Upper lobe of left lung (tissue), 6 donors: ENCODE measurements around the gene CDR2L. TPM values are rescaled to one million over a fixed set of nuclear protein-coding genes. Genes with fewer than 3 reads are reported as not detected.

Experiments
- ATAC-seq, 2 donors: fragments of 200-7000 bp; cut with Tn5 transposase; one replicate each; pipeline ENCODE4 v1.9.1; 2022; ENCODE audit warnings: mild to moderate bottlenecking in 2 of 2, moderate library complexity in 2 of 2; ENCODE audit not compliant: low FRiP score in 2 of 2
- DNase-seq, 2 donors: peaks; one replicate each; pipeline ENCODE4 v3.0.0-alpha.2; 2019 to 2020
- H3K27ac ChIP-seq, 4 donors: fragments of 200-600 bp; sonication (generic); one replicate each; pipeline ENCODE4 v1.5.1; 2016 to 2019
- H3K27me3 ChIP-seq, 4 donors: fragments of 200-600 bp; sonication (generic); one replicate each; pipeline ENCODE4 v1.5.1; 2017 to 2019
- H3K36me3 ChIP-seq, 4 donors: fragments of 200-600 bp; sonication (generic); one replicate each; pipeline ENCODE4 v1.5.1; 2016 to 2019
- H3K4me1 ChIP-seq, 4 donors: fragments of 200-600 bp; sonication (generic); one replicate each; pipeline ENCODE4 v1.5.1; 2018 to 2019
- H3K4me3 ChIP-seq, 4 donors: fragments of 200-600 bp; sonication (generic); one replicate each; pipeline ENCODE4 v1.5.1; 2017 to 2019; ENCODE audit warnings: mild to moderate bottlenecking in 2 of 4, moderate library complexity in 1 of 4
- H3K9me3 ChIP-seq, 4 donors: fragments of 200-600 bp; sonication (generic); one replicate each; pipeline ENCODE4 v1.5.1; 2018 to 2019
- EP300 ChIP-seq, 4 donors: sonication (generic); formaldehyde crosslinking; IDR thresholded peaks; one replicate each; pipeline ENCODE4 v1.5.1; 2017; ENCODE audit warnings: antibody characterized with exemption in 4 of 4, control low read depth in 2 of 4
- POLR2A ChIP-seq, 4 donors: fragments of 450-650 bp; IDR thresholded peaks; one replicate each; pipeline ENCODE4 v1.5.1; 2016 to 2017; ENCODE audit warnings: antibody characterized with exemption in 4 of 4, mild to moderate bottlenecking in 2 of 4
- POLR2AphosphoS5 ChIP-seq, 2 donors: sonication (generic); formaldehyde crosslinking; IDR thresholded peaks; one replicate each; pipeline ENCODE4 v1.5.1; 2017; ENCODE audit warnings: antibody characterized with exemption in 2 of 2
- WGBS, 2 donors: methylation state at CpG; one replicate each; pipeline ENCODE4 v1.1.5; 2017 to 2018; 5-methylcytosine and 5-hydroxymethylcytosine counted together
- total RNA-seq, 6 donors: library from RNA; depleted of rRNA in 4 of 6; stranded (reverse); fragments of >200 nt in 4 of 6; gene quantifications; one replicate each; pipeline versions ENCODE4 v1.1.0 to v1.2.1, GENCODE V29; 2016 to 2021
- TF ChIP-seq, protein P1 (sequence below), 6 experiments: fragments of 450-650 bp in 4 of 6; fragments of 200-600 bp in 2 of 6; sonication (generic) in 2 of 6; IDR thresholded peaks; one replicate each; pipeline ENCODE4 v1.5.1; 2016 to 2019; ENCODE audit warnings: antibody characterized with exemption in 6 of 6
- donor health status: DM: no; HTN: no; CAD: no; lungs with moderate emphysema.
- donor health status: DM: no; HTN: yes; CAD: no; lungs with severe emphysema.

Gene CDR2L
- total RNA-seq, 6 donors from 2014 or later: 15.6 to 48.8 (median 24.7) TPM

GRCh38 chr17:74986206-74986576 lies 1.2 kb upstream of the CDR2L start:
- WGBS, 2 donors: 93 to 96% methylated on average over 3 of the region's 3 CpGs
- Histone ChIP-seq H3K4me1 (peaks cover 28 to 49% (median 42%) of the 10 kb centered on the region in 4 donors), H3K27ac (no peak overlapping the region), H3K27me3 (peaks cover 0 to 4% (median 2%) of the 10 kb centered on the region in 4 donors), H3K4me3 (no peak overlapping the region), H3K9me3 (no peaks in the 10 kb centered on the region), H3K36me3 (no peaks in the 10 kb centered on the region)
- TF ChIP-seq, protein P1, sequence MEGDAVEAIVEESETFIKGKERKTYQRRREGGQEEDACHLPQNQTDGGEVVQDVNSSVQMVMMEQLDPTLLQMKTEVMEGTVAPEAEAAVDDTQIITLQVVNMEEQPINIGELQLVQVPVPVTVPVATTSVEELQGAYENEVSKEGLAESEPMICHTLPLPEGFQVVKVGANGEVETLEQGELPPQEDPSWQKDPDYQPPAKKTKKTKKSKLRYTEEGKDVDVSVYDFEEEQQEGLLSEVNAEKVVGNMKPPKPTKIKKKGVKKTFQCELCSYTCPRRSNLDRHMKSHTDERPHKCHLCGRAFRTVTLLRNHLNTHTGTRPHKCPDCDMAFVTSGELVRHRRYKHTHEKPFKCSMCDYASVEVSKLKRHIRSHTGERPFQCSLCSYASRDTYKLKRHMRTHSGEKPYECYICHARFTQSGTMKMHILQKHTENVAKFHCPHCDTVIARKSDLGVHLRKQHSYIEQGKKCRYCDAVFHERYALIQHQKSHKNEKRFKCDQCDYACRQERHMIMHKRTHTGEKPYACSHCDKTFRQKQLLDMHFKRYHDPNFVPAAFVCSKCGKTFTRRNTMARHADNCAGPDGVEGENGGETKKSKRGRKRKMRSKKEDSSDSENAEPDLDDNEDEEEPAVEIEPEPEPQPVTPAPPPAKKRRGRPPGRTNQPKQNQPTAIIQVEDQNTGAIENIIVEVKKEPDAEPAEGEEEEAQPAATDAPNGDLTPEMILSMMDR (IDR thresholded peaks at IDR 0.05): no peak
- no peak for TF ChIP-seq EP300 (IDR thresholded peaks at IDR 0.05)
- no peak for TF ChIP-seq POLR2A (IDR thresholded peaks at IDR 0.05)
- TF ChIP-seq POLR2AphosphoS5 (IDR thresholded peaks at IDR 0.05): no peak
- ATAC-seq (no peak), DNase-seq (no peak)

DNA sequence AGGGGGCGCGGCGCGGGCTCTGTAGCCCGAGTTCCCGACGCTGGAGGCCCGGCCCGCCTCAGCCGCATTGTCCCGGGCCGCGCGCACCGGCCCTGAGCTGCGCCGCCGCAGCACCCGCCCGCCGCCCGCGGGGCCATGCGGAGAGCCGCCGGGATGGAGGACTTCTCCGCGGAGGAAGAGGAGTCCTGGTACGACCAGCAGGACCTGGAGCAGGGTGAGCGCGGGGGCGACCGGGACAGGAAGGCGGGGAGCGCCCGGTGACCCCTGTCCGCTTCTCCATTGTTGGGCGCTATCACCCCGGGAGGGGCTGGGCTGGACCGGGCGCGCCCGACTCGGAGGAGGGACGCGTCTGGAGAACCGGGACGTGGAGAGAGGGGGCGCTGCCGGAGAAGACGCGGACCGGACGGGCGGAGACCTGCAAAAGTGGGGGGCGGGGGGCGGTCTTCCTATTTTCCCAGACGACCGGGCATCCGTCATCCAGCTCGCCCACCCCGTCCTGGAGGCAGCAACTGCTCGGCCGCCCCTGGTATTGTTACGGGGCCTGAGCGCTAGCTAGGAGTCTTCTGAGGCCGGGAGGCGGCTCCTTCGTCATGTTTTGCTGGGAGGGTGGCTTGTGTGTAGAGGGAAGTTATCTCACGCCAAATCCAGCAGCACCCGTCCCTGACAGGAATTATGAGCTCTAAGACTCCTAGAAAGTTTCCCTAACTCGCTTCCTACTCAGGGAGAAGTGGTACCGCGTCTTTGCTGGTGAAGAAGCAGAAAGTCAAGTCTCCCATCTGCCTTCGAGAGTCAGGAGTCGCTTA lies 678 bp downstream of the CDR2L start:
- Histone ChIP-seq H3K9me3 (no peaks in the 10 kb centered on the region), H3K4me1 (peaks cover 23 to 39% (median 38%) of the 10 kb centered on the region in 4 donors), H3K27me3 (no peaks in the 10 kb centered on the region), H3K27ac (peak overlapping the region; percentile 90 to 98 (median 94)), H3K4me3 (peak overlapping the region; percentile 53 to 97 (median 88)), H3K36me3 (no peaks in the 10 kb centered on the region)
- peak; percentile 85 to 92 for DNase-seq
- 0% methylated on average over 3 to 18 of the region's 76 CpGs for WGBS, 2 donors
- peak; percentile 76 to 88 for ATAC-seq
- TF ChIP-seq, protein P1 (IDR thresholded peaks at IDR 0.05): peak in 4 of 6 experiments; percentile 33 to 62 (median 46)
- TF ChIP-seq POLR2A (IDR thresholded peaks at IDR 0.05): peak in 2 of 4 donors; percentile 29 to 42
- TF ChIP-seq POLR2AphosphoS5 (IDR thresholded peaks at IDR 0.05): peak; percentile 67 to 75
- no peak for TF ChIP-seq EP300 (IDR thresholded peaks at IDR 0.05)

DNA sequence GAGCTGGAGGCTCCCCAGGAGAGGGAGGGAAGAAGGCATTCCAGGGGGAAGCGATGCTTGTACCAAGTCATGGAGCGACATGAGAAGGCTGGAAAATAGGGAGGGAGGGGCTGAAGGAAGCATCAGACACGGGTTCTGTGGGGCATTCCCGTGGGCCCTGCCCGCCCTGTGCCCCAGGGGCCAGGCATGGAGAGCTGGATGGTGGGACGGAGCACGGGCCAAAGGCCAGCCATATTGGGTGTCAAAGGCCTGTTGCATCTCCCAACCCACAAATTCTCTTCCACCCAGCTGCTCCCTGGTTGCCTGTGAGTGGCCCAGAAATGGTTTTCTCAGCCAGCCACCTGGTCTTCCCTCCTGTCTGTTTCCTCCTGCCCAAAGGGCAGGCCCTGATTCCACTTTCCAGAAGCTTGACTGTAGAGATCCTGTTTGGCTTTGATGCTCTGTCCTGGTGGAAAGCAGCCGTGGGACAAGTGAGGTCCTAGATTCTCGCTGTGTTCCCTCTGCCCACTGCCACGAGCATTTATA lies 3.2 kb downstream of the CDR2L start:
- H3K36me3 ChIP-seq: no peaks in the 10 kb centered on the region
- TF ChIP-seq POLR2A (IDR thresholded peaks at IDR 0.05) (no peak), EP300 (IDR thresholded peaks at IDR 0.05) (no peak), POLR2AphosphoS5 (IDR thresholded peaks at IDR 0.05) (no peak)
- TF ChIP-seq, protein P1 (IDR thresholded peaks at IDR 0.05): no peak
- WGBS, 2 donors: 85 to 91% methylated on average over 8 to 10 of the region's 10 CpGs
- no peak overlapping the region for H3K4me3 ChIP-seq
- H3K4me1 ChIP-seq: peaks cover 23 to 44% (median 42%) of the 10 kb centered on the region in 4 donors
- H3K9me3 ChIP-seq: no peaks in the 10 kb centered on the region
- H3K27me3 ChIP-seq: no peaks in the 10 kb centered on the region
- no peak for DNase-seq
- H3K27ac ChIP-seq: peak overlapping the region; percentile 69 to 98 (median 94)
- ATAC-seq: no peak

- Histone ChIP-seq H3K4me3 (no peak overlapping the region), H3K4me1 (peaks cover 19 to 40% (median 35%) of the 10 kb centered on the region in 4 donors), H3K27me3 (no peaks in the 10 kb centered on the region), H3K9me3 (no peaks in the 10 kb centered on the region), H3K27ac (peak overlapping the region; percentile 59 to 73 (median 70)), H3K36me3 (no peaks in the 10 kb centered on the region)
- ATAC-seq (no peak), DNase-seq (no peak)
- WGBS, 2 donors: 43 to 48% methylated on average over 2 of the region's 2 CpGs
- TF ChIP-seq EP300 (IDR thresholded peaks at IDR 0.05) (no peak), POLR2AphosphoS5 (IDR thresholded peaks at IDR 0.05) (no peak), POLR2A (IDR thresholded peaks at IDR 0.05) (no peak)
- TF ChIP-seq, protein P1 (IDR thresholded peaks at IDR 0.05): no peak
Observed at GRCh38 chr17:74992223-74992622, 4.8 kb downstream of the CDR2L start.
